Activated CD8-positive, alpha-beta T cell treated with anti-CD3 and anti-CD28 coated beads for 36 hours (primary cell): ENCODE results near the gene PDGFC. TPM values are rescaled to one million over a fixed set of nuclear protein-coding genes. Genes with fewer than 3 reads are reported as not detected.

Experiments used
- ATAC-seq: fragments of 200-7000 bp; cut with Tn5 transposase; one replicate; pipeline ENCODE4 v1.10.0; 2021; ENCODE audit warnings: mild to moderate bottlenecking, moderate library complexity
- CTCF ChIA-PET: fragments of 350-600 bp; sonication (Branson Sonifier 250); formaldehyde crosslinking; loops from one replicate; lab custom pipeline; 2021; ENCODE audit warnings: antibody characterized with exemption; lab: Charles Lee
- POLR2A ChIA-PET: fragments of 350-600 bp; sonication (Branson Sonifier 250); formaldehyde crosslinking; loops from one replicate; lab custom pipeline; 2021; ENCODE audit warnings: antibody characterized with exemption; lab: Charles Lee
- DNase-seq: peaks from one replicate; pipeline ENCODE4 v3.0.0-alpha.2; 2020
- H3K27ac Mint-ChIP-seq: one replicate; pipeline ENCODE4 v1.8.0; 2021; ENCODE audit warnings: mild to moderate bottlenecking, mixed read lengths
- H3K27me3 Mint-ChIP-seq: one replicate; pipeline ENCODE4 v1.8.0; 2021; ENCODE audit warnings: mixed read lengths
- H3K36me3 Mint-ChIP-seq: one replicate; pipeline ENCODE4 v1.8.0; 2021; ENCODE audit warnings: low read depth, mixed read lengths
- H3K4me1 Mint-ChIP-seq: one replicate; pipeline ENCODE4 v1.8.0; 2021; ENCODE audit warnings: low read depth, mixed read lengths
- H3K4me3 Mint-ChIP-seq: one replicate; pipeline ENCODE4 v1.8.0; 2021; ENCODE audit warnings: mild to moderate bottlenecking, moderate library complexity, mixed read lengths
- H3K9me3 Mint-ChIP-seq: one replicate; pipeline ENCODE4 v1.8.0; 2021; ENCODE audit warnings: mixed read lengths
- intact Hi-C: fragments of 100-400 bp; cut with micrococcal nuclease; formaldehyde crosslinking; loops from one replicate; pipeline ENCODE4 v1.10.0; 2022
- total RNA-seq, 2 experiments: library from RNA; stranded (reverse); gene quantifications; one replicate each; pipeline ENCODE4 v1.2.3, GENCODE V29; 2021
- TF ChIP-seq, protein P1 (sequence below): fragments of 200-600 bp; IDR thresholded peaks from one replicate; pipeline ENCODE4 v1.8.0; 2022; ENCODE audit warnings: antibody characterized with exemption, mild to moderate bottlenecking

Gene PDGFC
- total RNA-seq, 2 experiments from 2014 or later, result not detected

GRCh38 chr4:156969911-156970310, 1.7 kb downstream of the PDGFC start:
- POLR2A ChIA-PET, result no interaction called here
- DNase-seq (no peak), ATAC-seq (no peak)
- Mint-ChIP-seq H3K9me3 (peaks cover 1% of the 10 kb centered on the region), H3K4me3 (no peak overlapping the region), H3K27ac (no peak overlapping the region), H3K4me1 (peaks cover 5% of the 10 kb centered on the region), H3K27me3 (peaks cover 60% of the 10 kb centered on the region), H3K36me3 (no peaks in the 10 kb centered on the region)
- TF ChIP-seq, protein P1, sequence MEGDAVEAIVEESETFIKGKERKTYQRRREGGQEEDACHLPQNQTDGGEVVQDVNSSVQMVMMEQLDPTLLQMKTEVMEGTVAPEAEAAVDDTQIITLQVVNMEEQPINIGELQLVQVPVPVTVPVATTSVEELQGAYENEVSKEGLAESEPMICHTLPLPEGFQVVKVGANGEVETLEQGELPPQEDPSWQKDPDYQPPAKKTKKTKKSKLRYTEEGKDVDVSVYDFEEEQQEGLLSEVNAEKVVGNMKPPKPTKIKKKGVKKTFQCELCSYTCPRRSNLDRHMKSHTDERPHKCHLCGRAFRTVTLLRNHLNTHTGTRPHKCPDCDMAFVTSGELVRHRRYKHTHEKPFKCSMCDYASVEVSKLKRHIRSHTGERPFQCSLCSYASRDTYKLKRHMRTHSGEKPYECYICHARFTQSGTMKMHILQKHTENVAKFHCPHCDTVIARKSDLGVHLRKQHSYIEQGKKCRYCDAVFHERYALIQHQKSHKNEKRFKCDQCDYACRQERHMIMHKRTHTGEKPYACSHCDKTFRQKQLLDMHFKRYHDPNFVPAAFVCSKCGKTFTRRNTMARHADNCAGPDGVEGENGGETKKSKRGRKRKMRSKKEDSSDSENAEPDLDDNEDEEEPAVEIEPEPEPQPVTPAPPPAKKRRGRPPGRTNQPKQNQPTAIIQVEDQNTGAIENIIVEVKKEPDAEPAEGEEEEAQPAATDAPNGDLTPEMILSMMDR, result no peak
- CTCF ChIA-PET, result interaction anchor here (1.8 kb wide), 1 partner anchor 11 kb away, joined by 5 read pairs; no protein-coding TSS in a partner anchor
- intact Hi-C loops, result no loop called here

DNA sequence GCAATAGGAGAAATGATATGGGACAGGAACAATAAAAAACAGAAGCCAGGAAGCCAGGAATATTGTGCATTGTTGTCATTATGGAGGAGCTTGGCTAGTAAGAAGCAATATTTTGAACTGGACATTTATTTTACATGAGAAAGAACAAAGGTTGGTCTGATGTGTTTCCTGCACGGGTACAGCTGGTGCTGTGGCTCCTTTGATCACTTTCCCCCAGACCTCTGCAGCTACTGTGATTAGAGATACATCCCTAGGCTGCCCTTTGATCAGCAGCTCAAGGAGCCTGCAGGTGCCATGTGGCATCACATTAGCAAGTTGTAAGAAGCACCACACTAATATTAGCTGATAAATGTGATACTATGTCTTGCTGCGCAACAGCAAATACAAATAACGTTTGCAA, 2.5 kb downstream of the PDGFC start:
- TF ChIP-seq, protein P1, result no peak
- intact Hi-C loops, result no loop called here
- Mint-ChIP-seq H3K27me3 (peaks cover 57% of the 10 kb centered on the region), H3K27ac (no peak overlapping the region), H3K9me3 (peaks cover 1% of the 10 kb centered on the region), H3K4me1 (peaks cover 5% of the 10 kb centered on the region), H3K4me3 (no peak overlapping the region), H3K36me3 (no peaks in the 10 kb centered on the region)
- ATAC-seq, result no peak
- DNase-seq, result no peak
- POLR2A ChIA-PET, result no interaction called here
- CTCF ChIA-PET, result interaction anchor here (1.8 kb wide), 1 partner anchor 12 kb away, joined by 5 read pairs; no protein-coding TSS in a partner anchor

DNA sequence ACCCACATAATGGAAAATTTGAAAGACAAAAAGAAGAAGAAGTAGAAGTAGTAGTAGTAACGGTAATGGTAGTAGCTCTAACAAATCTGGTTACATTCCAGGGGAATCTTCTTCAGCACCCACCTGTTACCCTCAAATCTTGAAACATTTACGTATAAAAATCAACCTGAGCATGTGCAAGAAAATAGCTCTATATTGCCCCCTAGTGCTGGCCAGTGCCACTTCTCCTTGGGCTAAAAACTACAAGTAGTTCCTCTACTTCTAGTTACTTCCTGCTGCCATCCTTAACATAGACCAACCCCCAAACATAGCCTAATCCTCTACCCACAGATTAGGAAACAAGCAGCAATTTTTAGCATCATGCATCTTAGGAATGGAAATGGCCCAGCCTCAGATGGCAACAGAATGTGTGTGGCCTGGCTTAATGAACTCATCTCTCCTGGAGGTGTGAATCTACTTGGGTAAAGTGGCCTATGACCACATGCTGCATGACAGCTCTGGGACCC, 3.1 kb downstream of the PDGFC start:
- no peak overlapping the region for H3K4me3 Mint-ChIP-seq
- DNase-seq (peak; percentile 52), ATAC-seq (peak; percentile 65)
- peaks cover 52% of the 10 kb centered on the region for H3K27me3 Mint-ChIP-seq
- peaks cover 5% of the 10 kb centered on the region for H3K4me1 Mint-ChIP-seq
- ChIA-PET CTCF (interaction anchor here (1.0 to 1.8 kb wide), 2 partner anchors 12 to 35 kb away, joined by 4 to 5 read pairs; no protein-coding TSS in a partner anchor), POLR2A (no interaction called here)
- intact Hi-C loops, result no loop called here
- peaks cover 1% of the 10 kb centered on the region for H3K9me3 Mint-ChIP-seq
- TF ChIP-seq, protein P1, result peak; percentile 65
- no peak overlapping the region for H3K27ac Mint-ChIP-seq
- H3K36me3 Mint-ChIP-seq, result no peaks in the 10 kb centered on the region

DNA sequence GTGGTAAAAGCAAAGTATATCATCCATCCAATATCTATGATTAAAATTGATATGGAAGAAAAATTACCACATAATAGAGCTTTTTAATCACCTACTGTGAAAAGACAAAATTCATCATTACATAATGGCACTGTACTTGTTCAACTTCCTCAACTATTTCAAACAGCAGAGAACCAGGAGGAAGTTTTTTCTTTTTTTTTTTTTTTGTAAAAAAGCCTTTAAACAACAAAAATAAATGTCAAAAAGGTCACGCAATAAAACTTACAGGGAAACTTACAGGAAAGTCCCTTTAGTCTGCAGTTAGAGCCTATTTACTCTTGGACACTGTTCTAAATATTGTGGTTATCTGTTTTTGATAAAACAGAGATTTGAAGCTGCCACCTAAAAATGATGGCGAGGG, 4.8 kb downstream of the PDGFC start:
- no peak overlapping the region for H3K27ac Mint-ChIP-seq

DNA sequence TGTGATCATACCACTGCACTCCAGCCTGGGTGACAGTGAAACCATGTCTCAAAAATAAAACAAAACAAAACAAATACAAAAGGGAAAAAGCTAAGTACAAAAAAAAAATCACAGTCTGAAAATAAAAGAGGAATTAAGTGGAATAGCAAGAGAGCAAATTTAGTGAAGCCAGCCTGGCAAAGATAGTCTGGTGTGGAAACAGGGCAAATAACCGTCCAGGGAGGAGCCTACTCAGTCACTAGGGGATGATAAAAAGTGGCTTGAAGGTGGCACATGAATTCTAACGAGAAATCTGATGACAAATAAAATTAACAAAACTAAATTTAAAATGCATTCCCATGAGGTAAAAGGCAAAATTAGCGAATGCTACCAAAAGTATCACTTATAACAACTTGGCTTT, 8.2 kb downstream of the PDGFC start:
- no peaks in the 10 kb centered on the region for H3K4me1 Mint-ChIP-seq
- no peak for ATAC-seq
- H3K27ac Mint-ChIP-seq, result no peak overlapping the region
- peaks cover 11% of the 10 kb centered on the region for H3K27me3 Mint-ChIP-seq
- ChIA-PET CTCF (no interaction called here), POLR2A (no interaction called here)
- H3K36me3 Mint-ChIP-seq, result no peaks in the 10 kb centered on the region
- intact Hi-C loops, result no loop called here
- DNase-seq, result no peak
- TF ChIP-seq, protein P1, result no peak
- peaks cover 1% of the 10 kb centered on the region for H3K9me3 Mint-ChIP-seq
- H3K4me3 Mint-ChIP-seq, result no peak overlapping the region

More for the DNA sequence above, 4.8 kb downstream of the PDGFC start:
- ChIA-PET POLR2A (no interaction called here), CTCF (no interaction called here)
- TF ChIP-seq, protein P1, result no peak
- DNase-seq, result no peak
- H3K27me3 Mint-ChIP-seq, result peaks cover 37% of the 10 kb centered on the region
- no peak overlapping the region for H3K4me3 Mint-ChIP-seq
- intact Hi-C loops, result no loop called here
- ATAC-seq, result no peak
- H3K9me3 Mint-ChIP-seq, result peaks cover 1% of the 10 kb centered on the region
- H3K4me1 Mint-ChIP-seq, result peaks cover 5% of the 10 kb centered on the region
- no peaks in the 10 kb centered on the region for H3K36me3 Mint-ChIP-seq
